SK-N-DZ (cell line): Measurements from ENCODE around the gene TFF1.

Source experiments
- DNase-seq: peaks from one replicate; pipeline ENCODE4 v3.0.0-alpha.2; 2015; ENCODE audit warnings: low spot score

The TFF1 gene

GRCh38 chr21:42398436-42399028, 32.2 kb upstream of the TFF1 start:
- DNase-seq: no peak

GRCh38 chr21:42397746-42398394, 31.5 kb upstream of the TFF1 start:
- DNase-seq: no peak

GRCh38 chr21:42396799-42397745, 30.7 kb upstream of the TFF1 start:
- no peak for DNase-seq

GRCh38 chr21:42395905-42396651, 29.7 kb upstream of the TFF1 start, which contains the start of gene TMPRSS3:
TSS of gene TMPRSS3 (minus strand) at chr21:42396052. CDS start at chr21:42395417, 635 bp downstream.
- no peak for DNase-seq

- DNase-seq: no peak
Observed at GRCh38 chr21:42395302-42395701, 29.0 kb upstream of the TFF1 start.

- no peak for DNase-seq
Observed at GRCh38 chr21:42393443-42393950, 27.2 kb upstream of the TFF1 start.

- no peak for DNase-seq
Observed at GRCh38 chr21:42392731-42393442, 26.6 kb upstream of the TFF1 start.

- DNase-seq: no peak
Observed at GRCh38 chr21:42391297-42391696, 25.0 kb upstream of the TFF1 start.

- DNase-seq: no peak
Observed at GRCh38 chr21:42390696-42391095, 24.4 kb upstream of the TFF1 start.

GRCh38 chr21:42390193-42390592, 23.9 kb upstream of the TFF1 start:
- DNase-seq: no peak

GRCh38 chr21:42389449-42389835, 23.1 kb upstream of the TFF1 start:
- DNase-seq: no peak

GRCh38 chr21:42388740-42389448, 22.6 kb upstream of the TFF1 start:
- no peak for DNase-seq

GRCh38 chr21:42387843-42388340, 21.6 kb upstream of the TFF1 start:
- no peak for DNase-seq

GRCh38 chr21:42387164-42387563, 20.8 kb upstream of the TFF1 start:
- no peak for DNase-seq

- no peak for DNase-seq
Observed at GRCh38 chr21:42386034-42386591, 19.8 kb upstream of the TFF1 start.

GRCh38 chr21:42385619-42386018, 19.3 kb upstream of the TFF1 start:
- DNase-seq: no peak

GRCh38 chr21:42384989-42385388, 18.7 kb upstream of the TFF1 start:
- no peak for DNase-seq

GRCh38 chr21:42384156-42384945, 18.0 kb upstream of the TFF1 start:
- DNase-seq: no peak

GRCh38 chr21:42383331-42383730, 17.0 kb upstream of the TFF1 start:
- DNase-seq: no peak
